Ishikawa (cell line): ENCODE data around the gene ADAMTS12.

Experiments used
- CREB1 ChIP-seq: IDR thresholded peaks from 2 replicates; pipeline ENCODE4 v1.6.1; 2012; ENCODE audit warnings: low read depth
- EGR1 ChIP-seq: IDR thresholded peaks from 2 replicates; pipeline ENCODE4 v1.6.1; 2012
- EP300 ChIP-seq: IDR thresholded peaks from 2 replicates; pipeline ENCODE4 v1.6.1; 2012; ENCODE audit warnings: borderline replicate concordance
- RAD21 ChIP-seq: IDR thresholded peaks from 2 replicates; pipeline ENCODE4 v1.6.1; 2012; ENCODE audit warnings: low read depth
- REST ChIP-seq: IDR thresholded peaks from 2 replicates; pipeline ENCODE4 v1.6.1; 2012; ENCODE audit warnings: low read depth, mild to moderate bottlenecking
- TAF1 ChIP-seq: IDR thresholded peaks from 2 replicates; pipeline ENCODE4 v1.6.1; 2012; ENCODE audit warnings: low read depth, mild to moderate bottlenecking
- TEAD4 ChIP-seq: IDR thresholded peaks from 2 replicates; pipeline ENCODE4 v1.6.1; 2012
- YY1 ChIP-seq: IDR thresholded peaks from 2 replicates; pipeline ENCODE4 v1.6.1; 2012; ENCODE audit warnings: low read depth
- ZBTB7A ChIP-seq: IDR thresholded peaks from 2 replicates; pipeline ENCODE4 v1.6.1; 2012; ENCODE audit warnings: low read depth
- TF ChIP-seq, protein P1 (sequence below): IDR thresholded peaks from 2 replicates; pipeline ENCODE4 v1.6.1; 2012
- TF ChIP-seq, protein P2 (sequence below): IDR thresholded peaks from 2 replicates; pipeline ENCODE4 v1.6.1; 2012

DNA sequence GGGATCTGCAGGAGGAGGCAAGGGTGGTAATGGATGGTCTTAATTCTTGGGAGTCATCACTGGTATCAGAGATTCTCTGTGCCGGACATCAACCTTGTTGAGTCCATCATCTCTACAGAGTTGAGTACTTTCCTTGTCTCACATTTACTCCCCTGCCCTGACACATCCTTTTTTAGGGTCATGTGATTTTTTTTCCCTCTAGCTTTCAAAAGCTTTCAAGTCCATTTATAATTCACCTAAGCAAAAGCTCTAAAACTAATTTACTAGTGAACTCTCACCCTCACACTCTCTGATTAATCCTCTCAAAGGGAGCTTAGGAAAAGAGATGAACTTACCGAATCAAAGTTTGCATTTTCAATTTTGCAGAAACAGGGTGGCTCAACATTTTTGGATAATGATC, 258.1 kb downstream of the ADAMTS12 start:
- TF ChIP-seq EP300 (no peak), REST (no peak), EGR1 (no peak), TEAD4 (no peak), TAF1 (no peak), RAD21 (no peak), CREB1 (no peak), YY1 (no peak), ZBTB7A (no peak)
- TF ChIP-seq, protein P1, sequence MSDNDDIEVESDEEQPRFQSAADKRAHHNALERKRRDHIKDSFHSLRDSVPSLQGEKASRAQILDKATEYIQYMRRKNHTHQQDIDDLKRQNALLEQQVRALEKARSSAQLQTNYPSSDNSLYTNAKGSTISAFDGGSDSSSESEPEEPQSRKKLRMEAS = no peak
- TF ChIP-seq, protein P2, sequence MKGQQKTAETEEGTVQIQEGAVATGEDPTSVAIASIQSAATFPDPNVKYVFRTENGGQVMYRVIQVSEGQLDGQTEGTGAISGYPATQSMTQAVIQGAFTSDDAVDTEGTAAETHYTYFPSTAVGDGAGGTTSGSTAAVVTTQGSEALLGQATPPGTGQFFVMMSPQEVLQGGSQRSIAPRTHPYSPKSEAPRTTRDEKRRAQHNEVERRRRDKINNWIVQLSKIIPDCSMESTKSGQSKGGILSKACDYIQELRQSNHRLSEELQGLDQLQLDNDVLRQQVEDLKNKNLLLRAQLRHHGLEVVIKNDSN = no peak
